Stimulated activated CD4-positive, alpha-beta T cell treated with anti-CD3 and anti-CD28 coated beads, Interleukin-1b, Interleukin-23, amount 100 ng/mL, for 4 hours (primary cell): ENCODE results near the gene DNAAF6.

Experiments used
- DNase-seq, 2 donors: peaks; one replicate each; pipeline ENCODE4 v3.0.0-alpha.2; 2020; ENCODE audit warnings: low read depth in 2 of 2

The DNAAF6 gene

DNA sequence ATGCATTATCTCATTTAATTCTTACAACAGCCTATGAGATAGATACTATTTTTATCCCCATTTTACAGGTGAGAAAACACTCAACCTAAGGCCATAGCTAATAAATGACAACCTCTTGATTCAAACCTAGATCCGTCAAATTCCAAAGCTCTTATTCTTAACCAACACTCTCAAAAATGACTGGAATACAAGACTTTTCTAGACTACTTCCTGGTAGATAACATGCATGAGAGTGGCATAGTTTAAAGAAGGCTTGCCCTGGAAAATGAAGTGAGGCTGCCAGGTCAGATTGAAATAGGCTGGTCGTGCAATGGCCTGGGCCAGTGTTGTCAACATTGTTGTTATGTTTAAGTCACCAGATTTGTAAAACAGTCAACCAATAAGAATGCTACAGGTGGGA, 86.6 kb downstream of the DNAAF6 start:
- no peak for DNase-seq
